ENCODE data around the gene SCNN1A. TPM values are rescaled to one million over a fixed set of nuclear protein-coding genes. Genes with fewer than 3 reads are reported as not detected.
A peak's percentile ranks its signal among the peaks of the same experiment; 100 is the strongest.

Gene SCNN1A
- total and polyA plus RNA-seq, 2 donors (not counting 1 experiment from before 2014, with no cell fraction given), result 0.20 TPM; not detected in 1

DNA sequence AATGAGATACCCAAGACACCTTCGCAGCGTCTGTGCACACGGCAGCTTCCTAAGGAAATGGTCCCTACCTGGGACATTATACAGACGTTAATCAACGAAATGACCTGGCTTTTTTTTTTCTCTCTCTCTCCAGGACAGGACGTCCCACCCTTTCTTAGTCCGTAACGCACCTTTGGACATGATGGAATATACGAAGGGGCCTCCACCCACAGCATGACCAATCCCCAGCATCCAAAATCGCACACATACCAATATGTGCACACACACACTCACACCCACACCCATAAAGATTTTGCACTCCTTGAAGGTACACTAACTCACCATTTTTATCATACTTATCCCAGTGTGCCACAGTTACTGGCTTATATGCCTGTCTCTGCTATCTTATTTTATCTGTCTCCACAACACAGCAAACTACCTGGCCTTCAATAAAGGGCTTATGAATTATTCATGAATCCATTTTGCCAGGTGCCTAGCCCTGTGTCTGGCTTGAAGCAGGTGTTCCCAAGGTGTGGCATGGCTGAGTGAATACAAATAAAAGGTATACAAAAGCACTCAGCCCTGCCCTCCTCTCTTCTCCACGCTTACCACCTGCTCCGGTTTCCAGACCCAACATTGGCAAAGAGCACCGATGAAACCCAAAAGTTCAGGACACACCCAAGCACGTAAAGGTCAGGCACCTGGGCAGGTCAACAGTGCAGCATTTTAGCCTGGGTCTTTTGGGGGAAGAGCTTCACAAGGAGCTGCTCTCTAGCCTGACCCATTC, 2.2 kb downstream of the SCNN1A start:
- no peaks in the 10 kb centered on the region for H4K20me1 ChIP-seq (ENCODE audit: control insufficient read depth, insufficient read depth, low read length, poor library complexity, severe bottlenecking)
- peaks cover under 1 to 1% of the 10 kb centered on the region in 2 donors for H3K4me1 ChIP-seq (ENCODE audit: control insufficient read depth in 2 of 2, insufficient read depth in 2 of 2, low read length in 2 of 2)
- no peak overlapping the region for H3K9ac ChIP-seq (ENCODE audit: low read length)
- ATAC-seq (ENCODE audit: low read depth) (no peak), DNase-seq (no peak)
- WGBS (ENCODE audit: insufficient coverage), result 75% methylated on average over 12 of the region's 14 CpGs
- Mint-ChIP-seq H3K27me3 (peaks cover 56% of the 10 kb centered on the region), H3K9me3 (ENCODE audit: insufficient read depth) (no peaks in the 10 kb centered on the region), H3K4me1 (no peaks in the 10 kb centered on the region), H3K4me3 (no peak overlapping the region), H3K27ac (no peak overlapping the region)
- intact Hi-C loops (cut with micrococcal nuclease), result no loop called here
- peaks cover 0 to 3% (median 0%) of the 10 kb centered on the region in 3 donors for H3K9me3 ChIP-seq (ENCODE audit: control extremely low read depth in 1 of 3, control insufficient read depth in 2 of 3, insufficient read depth in 1 of 3, low read length in 2 of 3)
- H3K27me3 ChIP-seq (replicated peaks in 1 of 4; ENCODE audit: control extremely low read depth in 1 of 4, control insufficient read depth in 3 of 4, insufficient read depth in 4 of 4, low read length in 3 of 4), result peaks cover 0 to 48% (median 19%) of the 10 kb centered on the region in 4 experiments
- POLR2A ChIA-PET, result no interaction called here
- TF ChIP-seq CTCF (IDR thresholded peaks at IDR 0.05) (no peak), EZH2 (IDR thresholded peaks at IDR 0.05; ENCODE audit: borderline replicate concordance, insufficient read depth, low read depth, low read length, poor library complexity, severe bottlenecking) (no peak)
- no peaks in the 10 kb centered on the region for H3K36me3 ChIP-seq (replicated peaks in 1 of 2; ENCODE audit: control extremely low read depth in 1 of 2, control insufficient read depth in 1 of 2, extremely low read depth in 1 of 2, insufficient read depth in 2 of 2, low read length in 1 of 2)
- H2AFZ ChIP-seq (ENCODE audit: insufficient read depth, low read depth, low read length, poor library complexity, severe bottlenecking), result no peak overlapping the region
- no peak overlapping the region for H3K4me2 ChIP-seq (replicated peaks; ENCODE audit: low read depth, low read length, poor library complexity, severe bottlenecking)
- no peaks in the 10 kb centered on the region for H3K79me2 ChIP-seq (ENCODE audit: control insufficient read depth, insufficient read depth, low read length)
- no peak overlapping the region for H3K27ac ChIP-seq (ENCODE audit: low read length in 2 of 2)
- H3K4me3 ChIP-seq (ENCODE audit: control extremely low read depth in 1 of 5, extremely low read depth in 1 of 5, insufficient read depth in 1 of 5, low read depth in 2 of 5, low read length in 4 of 5), result no peak overlapping the region
- CTCF ChIA-PET, result no interaction called here

DNA sequence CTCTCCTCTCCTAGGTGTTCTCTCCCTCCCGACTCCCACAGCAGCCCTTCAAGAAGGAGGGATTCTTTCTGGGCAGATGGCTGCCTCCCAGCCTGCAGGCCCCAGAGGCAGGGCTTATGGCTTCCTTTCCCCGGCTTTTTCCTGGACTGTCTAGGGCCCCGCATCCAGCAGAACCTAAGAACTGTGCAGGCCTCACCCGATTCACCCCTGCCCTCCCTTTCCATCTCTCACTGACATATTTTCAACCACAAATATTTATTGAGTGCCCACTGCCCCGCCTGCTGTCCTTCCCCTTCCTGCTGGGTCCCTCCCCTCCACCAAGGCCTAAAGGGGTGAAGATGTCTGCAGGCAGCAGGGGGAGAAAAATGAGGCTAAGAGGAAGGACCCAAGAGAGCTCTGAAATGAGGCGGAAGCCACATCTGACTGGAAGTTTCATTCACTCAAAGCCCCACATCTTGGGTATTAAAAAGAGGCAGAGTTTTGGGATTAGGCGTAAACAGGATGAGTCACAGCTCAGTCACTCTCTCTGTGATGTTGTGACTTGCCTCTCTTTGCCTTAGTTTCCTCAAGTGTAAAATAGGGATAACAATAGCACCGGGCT, 2.9 kb downstream of the SCNN1A start:
- H3K27ac Mint-ChIP-seq, result peak overlapping the region; percentile 37
- no peak overlapping the region for H3K4me2 ChIP-seq (replicated peaks; ENCODE audit: low read depth, low read length, poor library complexity, severe bottlenecking)
- no peak overlapping the region for H2AFZ ChIP-seq (ENCODE audit: insufficient read depth, low read depth, low read length, poor library complexity, severe bottlenecking)
- POLR2A ChIA-PET, result no interaction called here
- H3K36me3 ChIP-seq (replicated peaks in 1 of 2; ENCODE audit: control extremely low read depth in 1 of 2, control insufficient read depth in 1 of 2, extremely low read depth in 1 of 2, insufficient read depth in 2 of 2, low read length in 1 of 2), result no peaks in the 10 kb centered on the region
- peaks cover 4% of the 10 kb centered on the region for H3K4me1 Mint-ChIP-seq
- TF ChIP-seq CTCF (IDR thresholded peaks at IDR 0.05) (no peak), EZH2 (IDR thresholded peaks at IDR 0.05; ENCODE audit: borderline replicate concordance, insufficient read depth, low read depth, low read length, poor library complexity, severe bottlenecking) (no peak)
- H3K79me2 ChIP-seq (ENCODE audit: control insufficient read depth, insufficient read depth, low read length), result no peaks in the 10 kb centered on the region
- no peak overlapping the region for H3K4me3 Mint-ChIP-seq
- WGBS (ENCODE audit: insufficient coverage), result 47% methylated on average over 6 of the region's 8 CpGs
- H3K27me3 Mint-ChIP-seq, result peaks cover 55% of the 10 kb centered on the region
- no peaks in the 10 kb centered on the region for H3K9me3 Mint-ChIP-seq (ENCODE audit: insufficient read depth)
- ATAC-seq (ENCODE audit: low read depth), result no peak
- H3K4me3 ChIP-seq (ENCODE audit: control extremely low read depth in 1 of 5, extremely low read depth in 1 of 5, insufficient read depth in 1 of 5, low read depth in 2 of 5, low read length in 4 of 5), result no peak overlapping the region
- no peaks in the 10 kb centered on the region for H4K20me1 ChIP-seq (ENCODE audit: control insufficient read depth, insufficient read depth, low read length, poor library complexity, severe bottlenecking)
- H3K9me3 ChIP-seq (ENCODE audit: control extremely low read depth in 1 of 3, control insufficient read depth in 2 of 3, insufficient read depth in 1 of 3, low read length in 2 of 3), result peaks cover 0 to 3% (median 0%) of the 10 kb centered on the region in 3 donors
- CTCF ChIA-PET, result interaction anchor here (1.1 kb wide), 1 partner anchor 165 kb away, joined by 3 read pairs; no protein-coding TSS in a partner anchor
- intact Hi-C loops (cut with micrococcal nuclease), result no loop called here
- DNase-seq, result no peak
- H3K4me1 ChIP-seq (ENCODE audit: control insufficient read depth in 2 of 2, insufficient read depth in 2 of 2, low read length in 2 of 2), result peaks cover 6 to 8% of the 10 kb centered on the region in 2 donors
- no peak overlapping the region for H3K9ac ChIP-seq (ENCODE audit: low read length)
- H3K27ac ChIP-seq (ENCODE audit: low read length in 2 of 2), result no peak overlapping the region
- peaks cover 0 to 45% (median 19%) of the 10 kb centered on the region in 4 experiments for H3K27me3 ChIP-seq (replicated peaks in 1 of 4; ENCODE audit: control extremely low read depth in 1 of 4, control insufficient read depth in 3 of 4, insufficient read depth in 4 of 4, low read length in 3 of 4)

Measured in B cell (primary cell).